ENCODE measurements around the gene ATP6V0C.

- no peak for TF ChIP-seq POLR2A (IDR thresholded peaks at IDR 0.05)
- no peak for TF ChIP-seq CTCF (IDR thresholded peaks at IDR 0.05)
Measured at GRCh38 chr16:2500430-2500917, 13.3 kb upstream of the ATP6V0C start.
